Measurements from ENCODE around the gene KLHL29. TPM values are rescaled to one million over a fixed set of nuclear protein-coding genes. Genes with fewer than 3 reads are reported as not detected.

KLHL29 gene
- total RNA-seq, 1 experiment from 2014 or later = 12.2 TPM

DNA sequence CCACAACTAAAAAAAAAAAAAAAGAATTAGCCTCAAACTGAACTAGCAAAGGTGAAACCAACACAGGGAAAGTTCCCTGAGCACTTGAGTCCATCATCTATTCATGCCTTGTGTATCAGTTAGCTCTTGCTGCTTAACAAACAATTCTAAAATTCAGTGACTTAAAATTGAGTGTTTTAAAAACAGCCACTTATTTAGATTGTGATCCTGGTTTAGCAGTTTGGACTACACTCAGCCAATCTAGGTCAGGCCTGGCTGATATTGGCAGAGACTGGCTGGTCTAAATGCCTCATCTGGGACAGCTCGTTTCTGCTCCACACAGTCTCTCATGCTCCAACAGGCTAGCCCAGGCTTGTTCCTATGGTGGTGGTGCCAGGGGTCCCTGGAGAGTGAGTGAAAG, 294.1 kb downstream of the KLHL29 start:
- TF ChIP-seq, protein P1, sequence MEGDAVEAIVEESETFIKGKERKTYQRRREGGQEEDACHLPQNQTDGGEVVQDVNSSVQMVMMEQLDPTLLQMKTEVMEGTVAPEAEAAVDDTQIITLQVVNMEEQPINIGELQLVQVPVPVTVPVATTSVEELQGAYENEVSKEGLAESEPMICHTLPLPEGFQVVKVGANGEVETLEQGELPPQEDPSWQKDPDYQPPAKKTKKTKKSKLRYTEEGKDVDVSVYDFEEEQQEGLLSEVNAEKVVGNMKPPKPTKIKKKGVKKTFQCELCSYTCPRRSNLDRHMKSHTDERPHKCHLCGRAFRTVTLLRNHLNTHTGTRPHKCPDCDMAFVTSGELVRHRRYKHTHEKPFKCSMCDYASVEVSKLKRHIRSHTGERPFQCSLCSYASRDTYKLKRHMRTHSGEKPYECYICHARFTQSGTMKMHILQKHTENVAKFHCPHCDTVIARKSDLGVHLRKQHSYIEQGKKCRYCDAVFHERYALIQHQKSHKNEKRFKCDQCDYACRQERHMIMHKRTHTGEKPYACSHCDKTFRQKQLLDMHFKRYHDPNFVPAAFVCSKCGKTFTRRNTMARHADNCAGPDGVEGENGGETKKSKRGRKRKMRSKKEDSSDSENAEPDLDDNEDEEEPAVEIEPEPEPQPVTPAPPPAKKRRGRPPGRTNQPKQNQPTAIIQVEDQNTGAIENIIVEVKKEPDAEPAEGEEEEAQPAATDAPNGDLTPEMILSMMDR (conservative IDR thresholded peaks at IDR 0.05; ENCODE audit: low read depth, low read length) = no peak
- no peak for TF ChIP-seq EZH2 (IDR thresholded peaks at IDR 0.05; ENCODE audit: borderline replicate concordance, low read depth, low read length, poor library complexity, severe bottlenecking)
- H3K4me1 ChIP-seq (ENCODE audit: insufficient read depth, low read length, poor library complexity, severe bottlenecking) = no peaks in the 10 kb centered on the region
- H3K4me3 ChIP-seq (ENCODE audit: low read depth, low read length, poor library complexity, severe bottlenecking) = no peak overlapping the region
- H3K27me3 ChIP-seq (replicated peaks; ENCODE audit: insufficient read depth, low read depth, low read length, poor library complexity) = no peaks in the 10 kb centered on the region
- DNase-seq (ENCODE audit: low spot score) = no peak
- H3K36me3 ChIP-seq (ENCODE audit: insufficient read depth, low read length, poor library complexity, severe bottlenecking) = no peaks in the 10 kb centered on the region
- POLR2A ChIA-PET (ENCODE audit: low non-redundant PET) = no interaction called here
- peaks cover 4% of the 10 kb centered on the region for H3K9me3 ChIP-seq (ENCODE audit: low read depth, low read length, poor library complexity, severe bottlenecking)
- H3K27ac ChIP-seq (ENCODE audit: low read depth, low read length, poor library complexity, severe bottlenecking) = no peak overlapping the region
- intact Hi-C loops (cut with micrococcal nuclease; ENCODE audit: unreplicated experiment) = no loop called here
- CTCF ChIA-PET = no interaction called here
- no TSS peak for BruUV-seq (replicated peaks)

DNA sequence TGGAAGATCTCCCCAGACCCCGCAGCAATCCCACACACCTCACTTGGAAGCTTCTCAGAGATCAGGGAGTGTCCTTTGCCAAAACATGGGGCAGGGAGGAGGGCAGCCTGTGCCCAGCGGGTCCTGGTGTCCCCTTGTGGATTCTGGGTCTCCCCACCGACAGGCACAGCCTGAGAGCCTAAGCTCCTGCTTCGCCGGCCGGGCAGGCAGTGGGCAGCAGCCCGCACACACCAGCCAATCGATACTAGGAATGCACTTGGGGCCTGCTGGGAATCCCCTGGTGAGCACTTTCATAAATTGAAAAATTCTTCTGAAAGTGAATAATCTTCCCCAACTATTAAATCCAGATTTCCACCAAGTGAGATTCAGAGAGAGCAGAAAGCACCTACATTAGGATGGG, 296.0 kb downstream of the KLHL29 start:
- intact Hi-C loops (cut with micrococcal nuclease; ENCODE audit: unreplicated experiment) = no loop called here
- H3K4me1 ChIP-seq (ENCODE audit: insufficient read depth, low read length, poor library complexity, severe bottlenecking) = no peaks in the 10 kb centered on the region
- H3K36me3 ChIP-seq (ENCODE audit: insufficient read depth, low read length, poor library complexity, severe bottlenecking) = no peaks in the 10 kb centered on the region
- TF ChIP-seq EZH2 (IDR thresholded peaks at IDR 0.05; ENCODE audit: borderline replicate concordance, low read depth, low read length, poor library complexity, severe bottlenecking) = no peak
- TF ChIP-seq, protein P1 (conservative IDR thresholded peaks at IDR 0.05; ENCODE audit: low read depth, low read length) = no peak
- no TSS peak for BruUV-seq (replicated peaks)
- H3K27ac ChIP-seq (ENCODE audit: low read depth, low read length, poor library complexity, severe bottlenecking) = no peak overlapping the region
- ChIA-PET CTCF (no interaction called here), POLR2A (ENCODE audit: low non-redundant PET) (no interaction called here)
- H3K9me3 ChIP-seq (ENCODE audit: low read depth, low read length, poor library complexity, severe bottlenecking) = peaks cover 4% of the 10 kb centered on the region
- DNase-seq (ENCODE audit: low spot score) = no peak
- H3K27me3 ChIP-seq (replicated peaks; ENCODE audit: insufficient read depth, low read depth, low read length, poor library complexity) = no peaks in the 10 kb centered on the region
- H3K4me3 ChIP-seq (ENCODE audit: low read depth, low read length, poor library complexity, severe bottlenecking) = no peak overlapping the region

DNA sequence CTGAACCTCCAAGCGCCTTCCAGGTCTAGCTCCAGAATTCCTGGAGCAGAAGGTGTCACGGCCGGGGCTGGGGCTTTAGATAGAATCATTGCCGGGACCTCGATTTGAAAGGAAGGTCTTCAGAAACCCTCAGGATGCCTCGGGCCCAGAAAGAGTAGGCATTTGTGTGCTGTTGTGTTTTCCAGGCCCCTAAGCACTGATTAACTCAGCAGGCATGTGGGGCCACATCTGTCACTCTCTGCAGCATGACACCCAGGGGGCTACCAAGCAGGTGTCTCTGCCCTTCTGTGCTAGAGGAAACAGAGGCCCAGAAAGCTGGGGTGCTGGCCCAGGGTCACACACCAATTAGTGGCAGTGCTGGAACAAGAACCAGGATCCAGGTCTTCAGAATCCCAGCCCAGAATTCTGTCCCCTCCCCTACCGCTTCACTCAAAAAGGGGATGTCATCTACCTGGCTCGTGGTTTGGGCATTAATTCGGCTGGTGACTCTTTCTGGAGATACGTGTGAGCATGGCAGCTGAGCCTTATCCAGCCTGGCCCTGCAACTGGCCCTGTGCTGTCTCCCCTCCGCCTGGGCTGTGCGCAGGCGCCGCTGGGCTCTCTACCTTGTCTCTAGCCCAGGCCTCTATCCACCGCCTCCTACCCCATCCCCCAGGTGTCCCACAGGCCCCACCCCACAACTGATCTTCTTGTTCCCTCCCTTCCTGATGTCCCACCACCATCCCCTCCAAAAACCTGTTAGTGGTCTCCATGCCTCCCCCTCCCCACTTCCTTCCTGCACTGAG, 296.6 kb downstream of the KLHL29 start:
- Histone ChIP-seq H3K27ac (ENCODE audit: low read depth, low read length, poor library complexity, severe bottlenecking) (no peak overlapping the region), H3K4me1 (ENCODE audit: insufficient read depth, low read length, poor library complexity, severe bottlenecking) (no peaks in the 10 kb centered on the region), H3K4me3 (ENCODE audit: low read depth, low read length, poor library complexity, severe bottlenecking) (no peak overlapping the region), H3K27me3 (replicated peaks; ENCODE audit: insufficient read depth, low read depth, low read length, poor library complexity) (no peaks in the 10 kb centered on the region), H3K36me3 (ENCODE audit: insufficient read depth, low read length, poor library complexity, severe bottlenecking) (no peaks in the 10 kb centered on the region), H3K9me3 (ENCODE audit: low read depth, low read length, poor library complexity, severe bottlenecking) (peaks cover 4% of the 10 kb centered on the region)
- TF ChIP-seq, protein P1 (conservative IDR thresholded peaks at IDR 0.05; ENCODE audit: low read depth, low read length) = no peak
- no peak for TF ChIP-seq EZH2 (IDR thresholded peaks at IDR 0.05; ENCODE audit: borderline replicate concordance, low read depth, low read length, poor library complexity, severe bottlenecking)
- no peak for DNase-seq (ENCODE audit: low spot score)
- POLR2A ChIA-PET (ENCODE audit: low non-redundant PET) = no interaction called here
- no TSS peak for BruUV-seq (replicated peaks)
- intact Hi-C loops (cut with micrococcal nuclease; ENCODE audit: unreplicated experiment) = no loop called here
- CTCF ChIA-PET = no interaction called here
